Renal cortical epithelial cell (primary cell): Measurements from ENCODE around the gene ZC2HC1B. TPM values are rescaled to one million over a fixed set of nuclear protein-coding genes. Genes with fewer than 3 reads are reported as not detected.

Experiments
- DNase-seq: peaks from one replicate; pipeline ENCODE4 v3.0.0-alpha.2; 2011; ENCODE audit warnings: low read depth
- total RNA-seq: library from RNA; depleted of rRNA; stranded (reverse); fragments of >200 nt; gene quantifications from 2 replicates; pipeline ENCODE4 v1.2.3, GENCODE V29; 2014

Gene ZC2HC1B
- total RNA-seq, 1 donor from 2014 or later = not detected

DNA sequence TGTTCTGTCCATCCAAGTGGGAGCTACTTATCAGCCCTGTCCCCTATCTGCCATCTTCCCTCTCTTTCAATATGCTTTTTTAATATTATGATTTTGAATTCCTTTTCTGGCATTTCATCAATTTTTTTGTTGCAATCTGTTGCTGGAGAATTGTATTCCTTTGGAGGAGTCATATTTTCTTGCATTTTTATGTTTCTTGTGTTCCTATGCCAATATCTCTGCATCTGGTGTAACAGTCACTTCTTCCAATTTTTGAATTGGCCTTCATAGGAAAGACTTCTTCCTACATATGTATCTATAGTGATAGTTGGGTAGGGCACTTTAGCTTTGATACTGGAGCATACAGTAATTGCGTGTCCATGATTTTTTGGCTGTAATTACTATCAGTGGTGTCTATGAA lies 70.1 kb downstream of the ZC2HC1B start:
- no peak for DNase-seq

DNA sequence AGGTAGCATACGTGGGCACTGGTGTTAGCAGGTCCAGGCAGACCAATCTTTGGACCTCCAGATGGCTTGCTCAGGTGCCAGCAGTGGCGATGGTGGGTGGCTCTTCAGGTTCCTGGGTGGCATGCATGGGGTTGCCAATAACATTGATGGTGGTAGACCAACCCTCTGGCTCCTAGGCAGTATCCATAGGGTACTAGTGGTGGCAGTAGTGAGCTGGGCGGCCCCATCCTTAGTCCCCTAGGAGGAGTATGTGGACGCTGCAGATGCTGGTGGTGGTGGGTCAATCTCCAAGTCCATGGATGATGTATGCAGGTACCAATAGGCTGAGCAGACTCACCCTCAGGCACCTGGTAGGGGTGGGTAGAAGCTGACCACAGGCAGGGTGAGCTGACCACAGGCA lies 70.6 kb downstream of the ZC2HC1B start:
- DNase-seq = no peak

DNA sequence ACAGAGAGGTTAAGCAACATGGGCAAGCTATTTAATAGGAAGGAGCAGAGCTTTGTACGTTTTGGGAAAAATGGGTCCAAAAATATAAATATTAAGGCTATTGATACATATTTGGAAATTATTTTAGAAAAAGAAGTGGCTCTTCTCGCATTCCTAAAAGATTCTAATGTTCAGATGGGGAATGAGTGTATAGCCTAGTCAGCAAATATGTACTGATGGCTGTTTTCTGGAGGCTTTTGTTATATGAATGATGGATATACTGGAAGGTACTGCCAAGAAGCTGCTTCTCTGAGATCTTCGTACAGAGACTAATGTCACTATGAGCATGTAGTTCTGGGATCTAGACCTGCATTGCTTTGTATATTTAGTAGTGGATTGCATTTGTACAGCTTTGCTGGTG lies 72.1 kb downstream of the ZC2HC1B start:
- no peak for DNase-seq

GRCh38 chr6:143936778-143937667 lies 72.7 kb downstream of the ZC2HC1B start:
- no peak for DNase-seq

DNA sequence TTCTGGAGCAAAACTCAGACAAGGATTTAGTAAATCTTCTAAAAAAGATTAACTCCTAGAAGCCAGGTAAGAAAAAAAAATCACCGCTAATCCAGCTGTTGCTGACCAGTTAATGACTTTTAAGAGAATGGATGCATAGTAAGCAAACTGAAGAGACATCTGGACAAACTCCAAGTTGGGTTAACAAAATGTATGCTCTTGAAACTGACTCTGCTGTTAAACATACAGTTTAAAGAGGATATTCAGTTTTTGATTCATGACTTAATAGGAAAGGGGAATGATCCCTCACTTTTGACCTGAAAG lies 73.3 kb downstream of the ZC2HC1B start:
- no peak for DNase-seq

- DNase-seq = no peak
These were observed 75.1 kb downstream of the ZC2HC1B start for GRCh38 chr6:143939364-143939763.

DNA sequence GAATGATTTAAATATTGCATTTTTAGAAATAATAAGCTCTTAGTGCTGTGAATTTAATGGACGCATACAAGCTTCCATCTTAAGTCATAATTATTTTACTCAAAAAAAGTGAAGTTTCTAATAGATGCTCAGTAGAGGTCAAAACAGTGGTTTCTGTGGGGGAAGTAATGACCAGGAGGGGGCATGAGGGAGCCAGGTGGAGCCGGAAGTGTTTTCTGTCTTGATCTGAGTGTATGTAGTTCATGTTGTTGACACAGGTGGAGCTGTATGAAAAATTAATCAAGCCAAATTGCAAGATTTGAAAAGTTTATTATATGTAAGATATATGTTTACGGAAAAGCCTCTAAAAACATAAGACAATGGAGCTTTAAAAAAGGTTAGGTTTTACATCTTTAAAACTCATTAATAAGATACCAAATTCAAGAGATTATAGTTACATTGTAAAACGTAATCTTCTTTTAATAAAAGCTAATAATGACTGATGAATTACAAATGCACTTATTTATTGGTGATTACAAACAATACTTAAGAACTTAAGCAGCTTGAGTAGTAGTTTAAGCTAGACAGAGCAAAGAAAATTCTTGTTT lies 75.8 kb downstream of the ZC2HC1B start:
- peak; percentile 51 for DNase-seq

GRCh38 chr6:143941852-143942627 lies 77.8 kb downstream of the ZC2HC1B start:
- peak; percentile 39 for DNase-seq

DNA sequence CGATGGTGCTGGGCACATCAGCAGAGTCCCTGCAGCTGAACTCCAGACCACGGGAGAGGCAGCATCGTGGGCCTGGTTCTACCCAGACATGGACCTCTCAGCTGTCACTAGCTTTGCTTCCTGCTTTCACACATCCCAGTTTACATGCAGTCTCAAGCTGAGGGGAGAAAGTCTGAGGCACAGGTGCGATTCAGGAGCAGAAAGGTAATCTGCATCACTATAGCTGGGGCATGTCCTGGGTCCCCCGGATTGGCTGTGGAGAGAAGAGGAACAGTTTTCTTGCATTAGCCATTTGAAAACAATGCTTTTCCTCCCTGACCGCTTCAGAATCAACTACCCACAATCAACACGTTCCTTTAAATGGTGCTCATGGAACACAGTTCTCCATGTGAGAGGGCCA lies 83.9 kb downstream of the ZC2HC1B start:
- no peak for DNase-seq

DNA sequence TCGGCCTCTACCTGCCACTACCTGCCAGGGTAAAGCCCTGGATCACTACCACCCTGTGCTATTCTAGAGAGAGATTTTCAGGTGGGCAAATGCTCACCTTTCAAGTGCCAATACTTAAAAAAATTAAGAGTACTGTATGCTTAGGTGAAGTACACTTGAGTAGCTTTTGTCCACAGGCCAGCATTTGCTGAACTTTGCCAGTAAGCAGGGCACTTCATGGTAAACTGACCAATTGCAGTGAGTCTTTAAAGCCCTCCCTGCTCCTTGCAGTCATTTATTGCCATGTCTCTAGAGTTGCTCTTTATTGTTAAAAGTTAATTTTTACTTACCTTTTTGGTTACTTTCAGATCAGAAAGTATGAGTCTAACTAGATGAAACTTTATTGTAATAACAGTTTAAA lies 85.3 kb downstream of the ZC2HC1B start:
- DNase-seq = peak; percentile 42

DNA sequence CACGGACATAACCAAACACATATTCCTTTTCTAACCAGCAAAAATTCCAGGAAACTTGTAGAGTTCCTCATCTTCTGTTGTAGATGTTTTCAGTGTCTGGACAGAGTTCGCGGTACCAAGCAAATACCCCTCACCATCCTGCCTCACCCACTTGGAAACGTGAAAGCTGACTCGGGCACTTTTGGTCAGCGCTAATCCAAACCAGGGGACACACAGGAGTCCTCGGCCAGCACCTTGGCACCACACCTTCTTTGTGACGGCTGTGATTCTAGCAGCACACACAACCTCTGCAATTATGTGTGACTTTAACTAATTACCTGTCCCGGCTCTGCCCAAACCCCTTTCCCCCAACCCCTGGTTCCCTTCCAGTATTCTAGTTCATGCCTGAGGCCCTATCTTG lies 85.7 kb downstream of the ZC2HC1B start:
- no peak for DNase-seq

DNA sequence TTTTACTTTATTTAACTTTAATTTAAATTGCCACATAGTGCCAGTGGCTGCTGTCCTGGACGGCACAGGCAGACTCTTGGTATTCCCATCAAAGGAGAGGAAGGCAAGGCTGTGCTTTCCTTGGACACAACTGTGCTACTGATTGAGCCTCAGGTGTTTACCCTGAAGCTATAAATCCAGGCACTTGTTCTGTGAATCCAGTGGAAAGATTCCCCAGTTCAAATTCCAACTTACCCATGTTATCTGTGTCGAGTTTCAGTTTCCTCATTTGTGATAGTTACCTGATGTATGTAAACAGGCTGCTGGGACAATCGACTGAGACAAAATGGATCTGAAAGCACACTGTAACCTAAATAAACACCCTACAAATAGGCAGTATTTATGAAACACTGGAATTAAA lies 86.6 kb downstream of the ZC2HC1B start:
- DNase-seq = no peak

- DNase-seq = no peak
These were observed 87.9 kb downstream of the ZC2HC1B start for GRCh38 chr6:143952060-143952778.

- DNase-seq = no peak
These were observed 88.8 kb downstream of the ZC2HC1B start for GRCh38 chr6:143952947-143953701.

- no peak for DNase-seq
These were observed 89.6 kb downstream of the ZC2HC1B start for GRCh38 chr6:143953922-143954321.

DNA sequence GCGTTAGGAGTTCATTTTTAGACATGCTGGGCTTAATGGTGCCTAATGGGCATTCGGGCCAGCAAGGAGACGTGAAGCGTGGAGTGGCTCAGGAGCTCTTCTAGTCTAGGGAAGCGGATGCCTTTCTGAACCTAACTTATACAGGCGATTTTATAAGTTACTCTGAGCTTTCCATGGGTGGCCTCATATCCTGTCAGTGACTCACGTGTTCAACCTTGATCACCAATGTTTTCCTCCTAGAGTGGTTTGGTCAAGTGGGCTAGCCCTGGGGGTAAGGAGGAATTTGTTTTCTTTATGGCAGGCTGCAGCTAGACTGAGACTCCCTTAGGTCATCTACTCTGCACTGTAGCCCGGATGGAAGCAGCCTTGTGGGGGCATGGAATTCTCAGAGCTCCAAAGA lies 91.7 kb downstream of the ZC2HC1B start:
- DNase-seq = peak; percentile 39

GRCh38 chr6:143957679-143958274 lies 93.5 kb downstream of the ZC2HC1B start:
- no peak for DNase-seq

DNA sequence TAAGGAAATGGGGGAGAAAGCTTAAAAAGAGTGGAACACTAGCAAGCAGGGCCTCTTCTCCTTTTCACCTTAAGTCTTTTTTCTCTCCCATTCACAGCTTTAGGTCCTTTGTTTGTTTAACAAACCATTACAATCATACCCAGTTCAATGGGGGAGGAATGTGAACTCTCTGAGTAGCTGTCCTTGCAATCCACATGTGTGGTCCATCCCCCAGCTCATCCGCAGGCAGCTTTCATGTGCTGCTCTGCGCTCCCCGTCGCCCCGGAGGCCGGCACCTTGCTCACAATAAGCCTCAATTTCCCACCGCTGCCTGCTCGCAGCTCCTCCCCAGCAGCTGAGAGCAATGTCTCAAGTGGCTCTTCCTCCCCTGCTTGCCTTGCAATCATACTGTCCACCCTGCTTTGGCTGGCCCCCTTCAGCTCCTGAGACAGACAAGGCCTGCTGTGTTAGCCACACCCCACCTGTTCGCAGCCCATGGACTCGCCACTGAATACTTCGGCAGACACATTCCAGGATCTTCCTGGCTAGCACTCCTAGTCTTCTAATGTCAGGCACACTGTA lies 94.6 kb downstream of the ZC2HC1B start:
- no peak for DNase-seq

- DNase-seq = no peak
These were observed 95.7 kb downstream of the ZC2HC1B start for GRCh38 chr6:143959927-143960326.

DNA sequence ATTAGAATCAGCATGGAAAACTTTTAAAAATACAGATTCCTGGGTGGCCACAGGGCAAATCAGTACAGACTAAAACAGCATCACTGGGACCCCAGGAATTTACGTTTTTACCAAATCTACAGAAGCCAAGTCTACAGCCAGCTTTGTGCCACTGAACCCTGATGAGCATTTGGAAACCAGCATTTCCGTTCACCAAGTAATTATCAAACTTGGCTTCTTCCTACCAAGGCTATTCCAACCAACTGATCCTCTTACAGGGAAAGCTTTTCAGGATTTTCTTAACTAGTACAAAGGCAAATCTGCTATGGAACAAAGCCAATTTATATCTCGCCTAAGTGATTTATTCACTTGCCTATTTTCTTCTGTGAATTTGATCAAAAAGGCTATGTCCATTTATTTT lies 96.8 kb downstream of the ZC2HC1B start:
- DNase-seq = no peak
